ENCODE results near the gene SYNE4.

The SYNE4 gene

DNA sequence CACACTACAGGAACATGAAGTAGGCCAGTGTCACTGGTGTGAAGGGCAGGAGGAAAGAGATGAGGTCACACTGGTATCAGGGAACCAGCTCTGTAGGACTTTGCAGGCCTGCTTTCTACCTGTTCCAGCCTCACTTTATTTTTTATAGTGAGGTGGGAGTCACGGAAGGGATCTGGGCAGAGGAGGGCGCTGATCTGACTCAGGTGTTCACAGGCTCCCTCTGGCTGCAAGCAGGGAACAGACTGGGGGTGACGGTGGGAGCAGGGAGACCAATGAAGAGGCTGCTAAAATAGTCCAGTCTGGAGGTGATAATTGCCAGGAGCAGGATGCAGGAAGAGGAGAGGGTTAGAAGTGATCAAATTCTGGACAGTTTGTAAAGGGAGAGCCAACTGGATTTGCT is 42.6 kb upstream of the SYNE4 start:
- Histone ChIP-seq H3K9me3 (no peaks in the 10 kb centered on the region), H3K27me3 (no peaks in the 10 kb centered on the region), H3K27ac (no peak overlapping the region), H3K36me3 (no peaks in the 10 kb centered on the region), H3K4me1 (ENCODE audit: control insufficient read depth in 1 of 2, insufficient read depth in 1 of 2, low read depth in 1 of 2, low read length in 1 of 2) (peaks cover 21 to 22% of the 10 kb centered on the region in 2 experiments), H3K4me3 (ENCODE audit: low read depth in 1 of 2, low read length in 1 of 2) (no peak overlapping the region)
- TF ChIP-seq, protein P1, sequence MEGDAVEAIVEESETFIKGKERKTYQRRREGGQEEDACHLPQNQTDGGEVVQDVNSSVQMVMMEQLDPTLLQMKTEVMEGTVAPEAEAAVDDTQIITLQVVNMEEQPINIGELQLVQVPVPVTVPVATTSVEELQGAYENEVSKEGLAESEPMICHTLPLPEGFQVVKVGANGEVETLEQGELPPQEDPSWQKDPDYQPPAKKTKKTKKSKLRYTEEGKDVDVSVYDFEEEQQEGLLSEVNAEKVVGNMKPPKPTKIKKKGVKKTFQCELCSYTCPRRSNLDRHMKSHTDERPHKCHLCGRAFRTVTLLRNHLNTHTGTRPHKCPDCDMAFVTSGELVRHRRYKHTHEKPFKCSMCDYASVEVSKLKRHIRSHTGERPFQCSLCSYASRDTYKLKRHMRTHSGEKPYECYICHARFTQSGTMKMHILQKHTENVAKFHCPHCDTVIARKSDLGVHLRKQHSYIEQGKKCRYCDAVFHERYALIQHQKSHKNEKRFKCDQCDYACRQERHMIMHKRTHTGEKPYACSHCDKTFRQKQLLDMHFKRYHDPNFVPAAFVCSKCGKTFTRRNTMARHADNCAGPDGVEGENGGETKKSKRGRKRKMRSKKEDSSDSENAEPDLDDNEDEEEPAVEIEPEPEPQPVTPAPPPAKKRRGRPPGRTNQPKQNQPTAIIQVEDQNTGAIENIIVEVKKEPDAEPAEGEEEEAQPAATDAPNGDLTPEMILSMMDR (IDR thresholded peaks at IDR 0.05): no peak

DNA sequence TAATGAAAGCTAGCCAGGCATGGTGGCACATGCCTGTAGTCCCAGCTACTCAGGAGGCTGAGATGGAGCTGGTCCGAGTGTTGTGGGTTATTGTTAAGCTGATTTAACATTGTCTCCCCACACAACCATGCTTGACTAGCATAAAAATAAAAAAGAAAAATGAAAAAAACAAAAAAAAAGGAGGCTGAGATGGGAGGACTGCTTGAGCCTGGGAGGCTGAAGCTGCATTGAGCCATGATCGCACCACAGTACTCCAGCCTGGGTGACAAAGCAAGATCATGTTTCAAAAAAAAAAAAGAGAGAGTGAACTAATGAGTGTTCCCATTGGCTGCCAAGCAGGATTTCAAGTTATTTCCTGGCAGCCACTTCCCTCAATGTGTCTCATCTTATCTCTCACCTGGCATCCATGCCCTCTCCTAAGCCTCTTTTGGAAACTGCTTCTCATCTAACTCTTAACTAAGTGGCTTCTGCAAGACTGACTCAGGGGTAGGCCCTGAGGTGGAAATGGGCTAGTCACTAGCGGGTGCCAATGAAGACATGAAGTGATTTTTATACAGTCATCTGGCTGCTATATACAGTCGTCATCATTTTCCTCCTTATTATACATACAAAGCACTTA is 40.6 kb upstream of the SYNE4 start:
- TF ChIP-seq, protein P1 (IDR thresholded peaks at IDR 0.05): no peak
- Histone ChIP-seq H3K4me3 (ENCODE audit: low read depth in 1 of 2, low read length in 1 of 2) (no peak overlapping the region), H3K27me3 (no peaks in the 10 kb centered on the region), H3K36me3 (no peaks in the 10 kb centered on the region), H3K9me3 (no peaks in the 10 kb centered on the region), H3K27ac (no peak overlapping the region), H3K4me1 (ENCODE audit: control insufficient read depth in 1 of 2, insufficient read depth in 1 of 2, low read depth in 1 of 2, low read length in 1 of 2) (peaks cover 8 to 12% of the 10 kb centered on the region in 2 experiments)

DNA sequence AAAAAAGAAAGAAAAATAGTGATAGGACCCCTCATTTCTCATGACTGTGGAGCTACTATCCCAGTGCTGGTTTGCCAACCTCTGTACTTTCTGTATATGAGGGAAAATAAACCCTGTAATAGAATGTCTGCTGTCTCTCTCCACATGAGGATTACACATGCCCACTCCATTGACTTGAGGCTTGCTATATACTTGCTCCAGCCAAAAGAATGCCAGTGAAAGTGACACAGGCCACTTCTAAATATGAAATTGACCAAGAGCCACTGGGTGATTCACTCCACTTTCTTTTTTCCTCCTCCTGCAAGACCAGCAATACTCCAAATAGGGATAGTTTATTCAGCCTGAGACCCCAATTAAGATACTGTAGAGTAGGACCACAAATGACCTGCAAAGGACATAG is 39.2 kb upstream of the SYNE4 start:
- peaks cover under 1 to 2% of the 10 kb centered on the region in 2 experiments for H3K4me1 ChIP-seq (ENCODE audit: control insufficient read depth in 1 of 2, insufficient read depth in 1 of 2, low read depth in 1 of 2, low read length in 1 of 2)
- no peak overlapping the region for H3K27ac ChIP-seq
- no peaks in the 10 kb centered on the region for H3K27me3 ChIP-seq
- TF ChIP-seq, protein P1 (IDR thresholded peaks at IDR 0.05): no peak
- no peak overlapping the region for H3K4me3 ChIP-seq (ENCODE audit: low read depth in 1 of 2, low read length in 1 of 2)
- H3K9me3 ChIP-seq: no peaks in the 10 kb centered on the region
- no peaks in the 10 kb centered on the region for H3K36me3 ChIP-seq

DNA sequence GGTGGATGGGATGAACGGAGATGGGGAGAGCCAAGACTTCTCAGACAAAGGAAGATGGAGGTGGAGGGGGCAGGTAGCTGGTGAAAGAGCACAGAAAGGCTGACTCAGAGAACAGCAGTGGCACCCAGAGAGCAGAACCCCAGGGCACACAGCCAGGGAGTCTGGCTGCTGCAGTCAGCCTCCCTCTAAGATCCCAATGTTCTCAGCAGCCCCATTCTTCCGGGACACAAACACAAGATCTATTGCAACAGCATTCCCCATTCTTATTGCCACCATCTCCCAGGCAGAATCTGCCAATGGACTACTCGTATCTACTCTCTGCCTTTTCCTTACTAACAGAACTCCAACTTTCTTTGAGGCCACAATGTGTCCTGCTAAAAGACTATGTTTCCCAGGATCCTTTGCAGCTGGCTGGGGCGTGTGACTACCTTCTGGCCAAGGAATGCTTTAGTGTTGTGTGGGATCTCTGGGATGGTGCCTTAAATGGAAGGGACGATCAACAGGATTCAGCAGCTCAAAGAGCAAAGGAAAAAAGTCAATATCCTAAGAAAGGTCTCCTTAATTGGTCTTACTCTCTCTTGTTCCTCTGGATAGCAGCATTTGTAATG is 37.9 kb upstream of the SYNE4 start:
- H3K4me3 ChIP-seq (ENCODE audit: low read depth in 1 of 2, low read length in 1 of 2): no peak overlapping the region
- TF ChIP-seq, protein P1 (IDR thresholded peaks at IDR 0.05): no peak
- no peaks in the 10 kb centered on the region for H3K9me3 ChIP-seq
- H3K36me3 ChIP-seq: no peaks in the 10 kb centered on the region
- no peaks in the 10 kb centered on the region for H3K4me1 ChIP-seq (ENCODE audit: control insufficient read depth in 1 of 2, insufficient read depth in 1 of 2, low read depth in 1 of 2, low read length in 1 of 2)
- H3K27ac ChIP-seq: no peak overlapping the region
- H3K27me3 ChIP-seq: no peaks in the 10 kb centered on the region

DNA sequence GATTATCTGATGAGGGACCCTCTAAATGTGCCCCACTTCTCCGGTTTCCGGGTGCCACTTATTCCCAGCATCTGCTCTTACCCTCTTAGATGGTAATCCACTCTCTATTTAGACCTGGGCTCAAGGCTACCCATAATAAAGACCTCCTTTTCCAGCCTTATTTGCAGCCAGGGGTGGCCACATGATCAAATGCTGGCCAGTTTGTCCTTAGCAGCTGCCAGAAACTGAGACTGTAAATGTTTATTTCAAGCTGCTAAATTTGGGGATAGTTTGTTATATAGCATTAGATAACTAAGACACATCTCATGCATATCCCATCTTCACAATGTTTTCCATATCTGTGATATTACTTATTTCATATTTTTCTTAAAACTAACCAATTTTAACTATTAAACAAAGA is 35.3 kb upstream of the SYNE4 start:
- H3K4me3 ChIP-seq (ENCODE audit: low read depth in 1 of 2, low read length in 1 of 2): no peak overlapping the region
- H3K9me3 ChIP-seq: no peaks in the 10 kb centered on the region
- H3K36me3 ChIP-seq: peaks cover 6% of the 10 kb centered on the region
- TF ChIP-seq, protein P1 (IDR thresholded peaks at IDR 0.05): no peak
- H3K27me3 ChIP-seq: no peaks in the 10 kb centered on the region
- H3K27ac ChIP-seq: no peak overlapping the region
- no peaks in the 10 kb centered on the region for H3K4me1 ChIP-seq (ENCODE audit: control insufficient read depth in 1 of 2, insufficient read depth in 1 of 2, low read depth in 1 of 2, low read length in 1 of 2)
